CD4-positive, alpha-beta T cell (primary cell): ENCODE measurements around the gene MMAA. TPM values are rescaled to one million over a fixed set of nuclear protein-coding genes. Genes with fewer than 3 reads are reported as not detected.
"Not testable (repeated sequence)": the region's sequence is repeated elsewhere in the genome, so short reads cannot be mapped to it uniquely, and the experiment has no call there.

ENCODE experiments used
- ATAC-seq: fragments of 200-7000 bp; cut with Tn5 transposase; one replicate; pipeline ENCODE4 v1.10.0; 2022; ENCODE audit warnings: mild to moderate bottlenecking; ENCODE audit not compliant: poor library complexity
- CTCF ChIA-PET: fragments of 350-600 bp; sonication (Branson Sonifier 250); formaldehyde crosslinking; loops from one replicate; lab custom pipeline; 2021; ENCODE audit warnings: antibody characterized with exemption, inconsistent platforms; lab: Charles Lee
- POLR2A ChIA-PET: fragments of 350-600 bp; sonication (Branson Sonifier 250); formaldehyde crosslinking; loops from one replicate; lab custom pipeline; 2021; ENCODE audit warnings: antibody characterized with exemption, inconsistent platforms; lab: Charles Lee
- DNase-seq, 14 experiments: peaks; one replicate each; pipeline ENCODE4 v3.0.0-alpha.2; 2013 to 2020; ENCODE audit warnings: mixed read lengths in 2 of 14
- H3K27ac ChIP-seq, 2 donors: one replicate each; pipeline versions ENCODE4 v1.5.1 to v1.7.0; 2013; ENCODE audit warnings: low read length in 2 of 2, low read depth in 1 of 2, mild to moderate bottlenecking in 1 of 2
- H3K27me3 ChIP-seq, 2 experiments: 1 replicate in 1 of 2; 2 replicates in 1 of 2; pipeline versions ENCODE4 v1.6.1 to v1.7.0; 2013; ENCODE audit warnings: low read length in 2 of 2, control low read depth in 1 of 2, mild to moderate bottlenecking in 1 of 2, moderate library complexity in 1 of 2; ENCODE audit not compliant: insufficient read depth in 2 of 2, control insufficient read depth in 1 of 2
- H3K36me3 ChIP-seq: one replicate; pipeline ENCODE4 v1.6.1; 2013; ENCODE audit warnings: low read length, control low read depth; ENCODE audit not compliant: insufficient read depth
- H3K4me1 ChIP-seq: one replicate; pipeline ENCODE4 v1.6.1; 2013; ENCODE audit warnings: low read length, control low read depth; ENCODE audit not compliant: insufficient read depth
- H3K4me3 ChIP-seq: one replicate; pipeline ENCODE4 v1.5.1; 2013; ENCODE audit warnings: mild to moderate bottlenecking, low read length, moderate library complexity
- H3K9me3 ChIP-seq, 2 experiments: 1 replicate in 1 of 2; 2 replicates in 1 of 2; pipeline versions ENCODE4 v1.6.1 to v1.7.0; 2013; ENCODE audit warnings: low read length in 2 of 2, mild to moderate bottlenecking in 2 of 2, control low read depth in 1 of 2, moderate library complexity in 1 of 2; ENCODE audit not compliant: control insufficient read depth in 1 of 2, insufficient read depth in 1 of 2
- H3K27ac Mint-ChIP-seq: one replicate; pipeline ENCODE4 v1.8.0; 2020; ENCODE audit warnings: mixed read lengths
- H3K27me3 Mint-ChIP-seq: one replicate; pipeline ENCODE4 v1.8.0; 2021; ENCODE audit warnings: mixed read lengths
- H3K36me3 Mint-ChIP-seq: one replicate; pipeline ENCODE4 v1.8.0; 2021; ENCODE audit warnings: low read depth, mixed read lengths
- H3K4me1 Mint-ChIP-seq: one replicate; pipeline ENCODE4 v1.8.0; 2021; ENCODE audit warnings: low read depth, mixed read lengths
- H3K4me3 Mint-ChIP-seq: one replicate; pipeline ENCODE4 v1.8.0; 2020; ENCODE audit warnings: mild to moderate bottlenecking, mixed read lengths
- H3K9me3 Mint-ChIP-seq: one replicate; pipeline ENCODE4 v1.8.0; 2020; ENCODE audit warnings: mixed read lengths
- CTCF ChIP-seq: fragments of 200-600 bp; IDR thresholded peaks from one replicate; pipeline ENCODE4 v1.8.0; 2022; ENCODE audit warnings: antibody characterized with exemption, mild to moderate bottlenecking
- intact Hi-C, 2 experiments: fragments of 100-400 bp; cut with DNase I in 1 of 2; cut with micrococcal nuclease in 1 of 2; formaldehyde crosslinking; loops; one replicate each; pipeline versions ENCODE4 v1.15.1 to v1.9.0; 2023 to 2025; cut with DNase I, micrococcal nuclease
- total RNA-seq, 174 experiments: library from RNA in 2 of 174; stranded (reverse) in 2 of 174; gene quantifications; one replicate each; pipeline ENCODE4 v1.2.3 and lab custom pipeline; 2021 to 2026

The MMAA gene
- total RNA-seq, 2 experiments from 2014 or later, result 7.0 to 7.2 TPM

GRCh38 chr4:145635117-145635516, 15.9 kb downstream of the MMAA start:
- ATAC-seq (no peak), DNase-seq (no peak)
- no peaks in the 10 kb centered on the region for H3K9me3 ChIP-seq
- POLR2A ChIA-PET, result no interaction called here
- peaks cover 20% of the 10 kb centered on the region for H3K36me3 ChIP-seq
- CTCF ChIA-PET, result interaction anchor here (0.8 kb wide), 1 partner anchor 13 kb away, joined by 3 read pairs; no protein-coding TSS in a partner anchor
- H3K27me3 Mint-ChIP-seq, result no peaks in the 10 kb centered on the region
- no peak overlapping the region for H3K4me3 Mint-ChIP-seq
- peaks cover 8% of the 10 kb centered on the region for H3K4me1 ChIP-seq
- TF ChIP-seq CTCF, result no peak
- peaks cover 20% of the 10 kb centered on the region for H3K4me1 Mint-ChIP-seq
- H3K27me3 ChIP-seq, result no peaks in the 10 kb centered on the region
- H3K27ac Mint-ChIP-seq, result no peak overlapping the region
- H3K9me3 Mint-ChIP-seq, result no peaks in the 10 kb centered on the region
- H3K4me3 ChIP-seq, result no peak overlapping the region
- H3K36me3 Mint-ChIP-seq, result peaks cover 15% of the 10 kb centered on the region
- intact Hi-C loops, result no loop called here
- no peak overlapping the region for H3K27ac ChIP-seq

DNA sequence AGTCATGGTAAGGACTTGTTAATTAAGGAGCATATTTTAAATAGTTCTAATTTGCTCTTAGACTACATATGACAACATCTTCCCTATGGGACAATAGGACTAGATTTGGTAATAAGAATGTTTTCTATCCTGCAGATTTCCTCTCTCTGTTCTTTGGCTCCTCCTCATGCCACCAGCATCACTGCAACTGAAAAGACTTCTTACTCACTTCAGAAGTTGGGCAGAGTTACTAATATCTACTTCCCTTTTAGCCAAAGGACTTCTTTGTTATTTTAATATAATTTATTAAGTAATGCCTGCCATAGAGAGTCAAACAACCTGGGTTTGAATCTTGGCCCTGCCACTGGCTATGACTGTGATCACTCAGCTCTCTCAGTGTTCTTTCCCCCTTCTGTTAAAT, 16.4 kb downstream of the MMAA start:
- no peak overlapping the region for H3K4me3 ChIP-seq
- Mint-ChIP-seq H3K4me3 (no peak overlapping the region), H3K36me3 (peaks cover 19% of the 10 kb centered on the region), H3K9me3 (no peaks in the 10 kb centered on the region), H3K27me3 (no peaks in the 10 kb centered on the region), H3K27ac (no peak overlapping the region), H3K4me1 (peaks cover 20% of the 10 kb centered on the region)
- peaks cover 23% of the 10 kb centered on the region for H3K36me3 ChIP-seq
- ChIA-PET POLR2A (no interaction called here), CTCF (interaction anchor here (0.8 kb wide), 1 partner anchor 13 kb away, joined by 3 read pairs; no protein-coding TSS in a partner anchor)
- peaks cover 8% of the 10 kb centered on the region for H3K4me1 ChIP-seq
- intact Hi-C loops, result no loop called here
- H3K9me3 ChIP-seq, result no peaks in the 10 kb centered on the region
- H3K27me3 ChIP-seq, result no peaks in the 10 kb centered on the region
- no peak for TF ChIP-seq CTCF
- ATAC-seq (no peak), DNase-seq (no peak)
- no peak overlapping the region for H3K27ac ChIP-seq

DNA sequence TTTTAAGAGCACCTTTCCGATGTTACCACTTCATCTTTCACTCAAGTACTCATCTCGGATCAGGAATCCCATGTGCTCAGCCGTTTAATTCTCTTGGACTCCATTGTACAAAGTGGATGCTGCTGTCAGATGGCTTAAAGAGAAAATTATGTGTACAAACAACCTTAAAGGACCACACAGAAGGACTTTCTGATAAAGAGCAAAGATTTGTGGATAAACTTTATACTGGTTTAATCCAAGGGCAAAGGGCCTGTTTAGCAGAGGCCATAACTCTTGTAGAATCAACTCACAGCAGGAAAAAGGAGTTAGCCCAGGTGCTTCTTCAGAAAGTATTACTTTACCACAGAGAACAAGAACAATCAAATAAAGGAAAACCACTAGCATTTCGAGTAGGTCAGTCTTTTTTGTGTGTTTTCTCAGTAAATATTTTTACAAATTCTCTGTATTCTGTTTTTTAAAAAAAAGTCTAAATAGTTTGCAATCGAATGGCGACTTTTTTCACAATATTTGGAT, 20.1 kb downstream of the MMAA start:
- DNase-seq (no peak), ATAC-seq (no peak)
- intact Hi-C loops, result no loop called here
- Mint-ChIP-seq H3K27ac (no peak overlapping the region), H3K4me3 (no peak overlapping the region), H3K36me3 (peaks cover 45% of the 10 kb centered on the region), H3K4me1 (no peaks in the 10 kb centered on the region), H3K9me3 (no peaks in the 10 kb centered on the region), H3K27me3 (no peaks in the 10 kb centered on the region)
- Histone ChIP-seq H3K27me3 (no peaks in the 10 kb centered on the region), H3K36me3 (peaks cover 31% of the 10 kb centered on the region), H3K4me3 (no peak overlapping the region), H3K4me1 (peaks cover 8% of the 10 kb centered on the region), H3K9me3 (no peaks in the 10 kb centered on the region), H3K27ac (no peak overlapping the region)
- CTCF ChIA-PET, result no interaction called here
- no peak for TF ChIP-seq CTCF
- POLR2A ChIA-PET, result no interaction called here

- H3K4me1 Mint-ChIP-seq, H3K4me3 Mint-ChIP-seq, H3K27me3 ChIP-seq, CTCF ChIA-PET, ATAC-seq, POLR2A ChIA-PET, H3K4me3 ChIP-seq, intact Hi-C loops, H3K9me3 Mint-ChIP-seq, H3K9me3 ChIP-seq, H3K27ac Mint-ChIP-seq, DNase-seq, H3K27me3 Mint-ChIP-seq, H3K27ac ChIP-seq, H3K4me1 ChIP-seq: not testable (repeated sequence)
- H3K36me3 Mint-ChIP-seq, result peaks cover 53% of the 10 kb centered on the region
- peaks cover 39% of the 10 kb centered on the region for H3K36me3 ChIP-seq
Measured at GRCh38 chr4:145640236-145640635, 21.1 kb downstream of the MMAA start.
